ENCODE data around the gene TGFB3.
A peak's percentile ranks its signal among the peaks of the same experiment; 100 is the strongest.

TGFB3 gene

GRCh38 chr14:75987201-75987970, 5.6 kb upstream of the TGFB3 start:
- Histone ChIP-seq H3K27ac (peak overlapping the region in 1 of 2 donors; percentile 4), H3K36me3 (peaks cover 0 to 12% (median 0%) of the 10 kb centered on the region in 3 donors), H3K4me1 (peaks cover 0 to 65% (median 40%) of the 10 kb centered on the region in 4 donors), H3K9me3 (no peaks in the 10 kb centered on the region), H3K27me3 (no peaks in the 10 kb centered on the region), H3K4me3 (no peak overlapping the region)
- no peak for DNase-seq
- intact Hi-C loops (cut with DNase I; ENCODE audit: low total_unique reads), result no loop called here
- TF ChIP-seq, protein P1, sequence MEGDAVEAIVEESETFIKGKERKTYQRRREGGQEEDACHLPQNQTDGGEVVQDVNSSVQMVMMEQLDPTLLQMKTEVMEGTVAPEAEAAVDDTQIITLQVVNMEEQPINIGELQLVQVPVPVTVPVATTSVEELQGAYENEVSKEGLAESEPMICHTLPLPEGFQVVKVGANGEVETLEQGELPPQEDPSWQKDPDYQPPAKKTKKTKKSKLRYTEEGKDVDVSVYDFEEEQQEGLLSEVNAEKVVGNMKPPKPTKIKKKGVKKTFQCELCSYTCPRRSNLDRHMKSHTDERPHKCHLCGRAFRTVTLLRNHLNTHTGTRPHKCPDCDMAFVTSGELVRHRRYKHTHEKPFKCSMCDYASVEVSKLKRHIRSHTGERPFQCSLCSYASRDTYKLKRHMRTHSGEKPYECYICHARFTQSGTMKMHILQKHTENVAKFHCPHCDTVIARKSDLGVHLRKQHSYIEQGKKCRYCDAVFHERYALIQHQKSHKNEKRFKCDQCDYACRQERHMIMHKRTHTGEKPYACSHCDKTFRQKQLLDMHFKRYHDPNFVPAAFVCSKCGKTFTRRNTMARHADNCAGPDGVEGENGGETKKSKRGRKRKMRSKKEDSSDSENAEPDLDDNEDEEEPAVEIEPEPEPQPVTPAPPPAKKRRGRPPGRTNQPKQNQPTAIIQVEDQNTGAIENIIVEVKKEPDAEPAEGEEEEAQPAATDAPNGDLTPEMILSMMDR (IDR thresholded peaks at IDR 0.05), result no peak

DNA sequence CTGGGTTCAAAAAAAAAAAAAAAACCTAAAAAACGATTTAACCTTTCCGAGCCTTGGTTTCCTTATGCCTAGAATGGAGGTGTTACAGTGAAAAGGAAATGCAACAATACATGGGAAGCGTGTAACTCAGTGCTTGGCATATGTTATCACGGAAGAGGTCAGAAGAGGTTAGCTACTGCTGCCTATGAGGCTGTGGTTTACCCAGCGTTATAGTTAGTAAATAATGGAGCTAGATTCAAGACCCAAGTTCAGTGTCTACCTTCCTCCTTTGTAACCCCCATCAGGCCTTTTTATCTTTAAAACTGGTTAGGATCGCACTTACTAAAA, 4.6 kb upstream of the TGFB3 start:
- Histone ChIP-seq H3K4me1 (peaks cover 0 to 56% (median 35%) of the 10 kb centered on the region in 4 donors), H3K27ac (peak overlapping the region; percentile 93 to 99), H3K36me3 (peaks cover 0 to 12% (median 0%) of the 10 kb centered on the region in 3 donors), H3K9me3 (no peaks in the 10 kb centered on the region), H3K4me3 (peak overlapping the region; percentile 90), H3K27me3 (no peaks in the 10 kb centered on the region)
- intact Hi-C loops (cut with DNase I; ENCODE audit: low total_unique reads), result no loop called here
- TF ChIP-seq, protein P1 (IDR thresholded peaks at IDR 0.05), result no peak
- DNase-seq, result no peak

GRCh38 chr14:75985618-75986438, 4.0 kb upstream of the TGFB3 start, which contains the start of gene IFT43:
Gene IFT43 (plus strand): TSS chr14:75985763. CDS start chr14:75985787, 24 bp downstream.
- peak; percentile 94 to 96 for DNase-seq
- Histone ChIP-seq H3K4me3 (peak within 1 kb of the TSS; percentile 90), H3K9me3 (no peaks in the 10 kb centered on the region), H3K27ac (peak within 1 kb of the TSS; percentile 93 to 99), H3K27me3 (no peaks in the 10 kb centered on the region), H3K4me1 (peaks cover 0 to 56% (median 35%) of the 10 kb centered on the region in 4 donors), H3K36me3 (peaks cover 0 to 12% (median 0%) of the 10 kb centered on the region in 3 donors)
- TF ChIP-seq, protein P1 (IDR thresholded peaks at IDR 0.05), result peak in 1 of 2 experiments; percentile 10
- intact Hi-C loops (cut with DNase I; ENCODE audit: low total_unique reads), result no loop called here

DNA sequence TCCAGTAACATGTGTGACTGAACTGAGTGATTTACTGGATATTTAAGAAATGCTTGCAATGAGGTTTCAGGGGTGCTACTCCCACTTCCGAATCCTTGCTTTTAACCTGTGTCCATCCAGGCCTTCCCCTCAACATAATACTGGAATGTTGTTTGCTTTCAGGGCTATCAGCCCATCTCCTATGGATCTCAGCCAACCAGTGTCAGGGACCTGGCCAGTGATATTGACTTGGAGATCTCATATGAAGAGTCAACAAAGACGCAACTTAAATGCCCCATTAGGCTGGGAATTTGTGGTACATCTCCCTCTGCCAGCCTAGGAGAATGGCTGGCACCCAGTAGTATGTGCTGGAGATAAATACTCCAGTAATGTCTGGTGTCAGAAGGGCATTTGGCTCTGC, 2.9 kb upstream of the TGFB3 start:
- Histone ChIP-seq H3K4me1 (peaks cover 0 to 56% (median 43%) of the 10 kb centered on the region in 4 donors), H3K27me3 (no peaks in the 10 kb centered on the region), H3K9me3 (no peaks in the 10 kb centered on the region), H3K36me3 (peaks cover 0 to 6% (median 0%) of the 10 kb centered on the region in 3 donors), H3K4me3 (no peak overlapping the region), H3K27ac (peak overlapping the region; percentile 93 to 99)
- no peak for DNase-seq
- TF ChIP-seq, protein P1 (IDR thresholded peaks at IDR 0.05), result no peak
- intact Hi-C loops (cut with DNase I; ENCODE audit: low total_unique reads), result loop anchor here (5.0 kb wide), 1 partner anchor 322 kb away; the partner anchor contains the start of genes ERG28 and TTLL5

- Histone ChIP-seq H3K4me3 (peak overlapping the region; percentile 68 to 76), H3K9me3 (no peaks in the 10 kb centered on the region), H3K4me1 (peaks cover 0 to 60% (median 49%) of the 10 kb centered on the region in 4 donors), H3K36me3 (no peaks in the 10 kb centered on the region), H3K27ac (peak overlapping the region; percentile 93 to 99), H3K27me3 (no peaks in the 10 kb centered on the region)
- no peak for DNase-seq
- intact Hi-C loops (cut with DNase I; ENCODE audit: low total_unique reads), result loop anchor here (2.0 to 5.0 kb wide), 2 partner anchors 270 to 321 kb away; partner anchors contain the start of genes ERG28 and TTLL5
- TF ChIP-seq, protein P1 (IDR thresholded peaks at IDR 0.05), result no peak
Measured at GRCh38 chr14:75983019-75983358, 1.2 kb upstream of the TGFB3 start.

Measured in tibial artery (tissue), 4 donors.